ENCODE results near the gene CASP10. TPM values are rescaled to one million over a fixed set of nuclear protein-coding genes. Genes with fewer than 3 reads are reported as not detected.

Gene CASP10, protein sequence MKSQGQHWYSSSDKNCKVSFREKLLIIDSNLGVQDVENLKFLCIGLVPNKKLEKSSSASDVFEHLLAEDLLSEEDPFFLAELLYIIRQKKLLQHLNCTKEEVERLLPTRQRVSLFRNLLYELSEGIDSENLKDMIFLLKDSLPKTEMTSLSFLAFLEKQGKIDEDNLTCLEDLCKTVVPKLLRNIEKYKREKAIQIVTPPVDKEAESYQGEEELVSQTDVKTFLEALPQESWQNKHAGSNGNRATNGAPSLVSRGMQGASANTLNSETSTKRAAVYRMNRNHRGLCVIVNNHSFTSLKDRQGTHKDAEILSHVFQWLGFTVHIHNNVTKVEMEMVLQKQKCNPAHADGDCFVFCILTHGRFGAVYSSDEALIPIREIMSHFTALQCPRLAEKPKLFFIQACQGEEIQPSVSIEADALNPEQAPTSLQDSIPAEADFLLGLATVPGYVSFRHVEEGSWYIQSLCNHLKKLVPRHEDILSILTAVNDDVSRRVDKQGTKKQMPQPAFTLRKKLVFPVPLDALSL
- total RNA-seq, result 5.2 and 9.7 TPM in 2 replicates

GRCh38 chr2:201182650-201183364 lies at the start of gene CASP10:
TSS of gene CASP10 (plus strand) at chr2:201183141. CDS start at chr2:201185778, 2,637 bp downstream.

GRCh38 chr2:201260302-201260800 lies 77.4 kb downstream of the CASP10 start, which contains the start of gene CASP8:
TSS of gene CASP8 (plus strand) at chr2:201260536. CDS start at chr2:201266487, 5,951 bp downstream.

Other genes with a start within 250 kb of the CASP10 start
- 5.4 and 6.3 TPM in 2 replicates for gene ORC2, start 219.5 kb upstream of the CASP10 start, total RNA-seq
- gene HYCC2, start 111.5 kb upstream of the CASP10 start, total RNA-seq, result 2.9 and 3.2 TPM in 2 replicates
- gene NDUFB3, start 111.1 kb upstream of the CASP10 start, total RNA-seq, result 69.7 and 70.6 TPM in 2 replicates
- 48.2 and 59.9 TPM in 2 replicates for gene CFLAR, start 67.0 kb upstream of the CASP10 start, total RNA-seq
- 8.8 and 9.6 TPM in 2 replicates for gene CASP8, start 77.4 kb downstream of the CASP10 start, total RNA-seq
- gene FLACC1, start 174.2 kb downstream of the CASP10 start, total RNA-seq, result 1.4 TPM in 1 of 2 replicates, not detected in the other

Measured in cardiac atrium fibroblast (primary cell).